HL-60 (cell line): Measurements from ENCODE around the gene ZDHHC16.

ENCODE experiments used
- CTCF ChIP-seq: IDR thresholded peaks from one replicate; pipeline ENCODE4 v1.5.1; 2011; ENCODE audit warnings: low read length, control low read depth, inconsistent platforms; ENCODE audit not compliant: insufficient read depth
- GABPA ChIP-seq: IDR thresholded peaks from 2 replicates; pipeline ENCODE4 v1.6.1; 2012; ENCODE audit warnings: low read depth
- POLR2AphosphoS5 ChIP-seq: IDR thresholded peaks from 2 replicates; pipeline ENCODE4 v1.6.1; 2012; ENCODE audit warnings: low read depth
- REST ChIP-seq: IDR thresholded peaks from 2 replicates; pipeline ENCODE4 v1.6.1; 2012; ENCODE audit warnings: low read depth; ENCODE audit not compliant: insufficient replicate concordance
- SPI1 ChIP-seq: IDR thresholded peaks from 2 replicates; pipeline ENCODE4 v1.6.1; 2012; ENCODE audit warnings: low read depth, mild to moderate bottlenecking, borderline replicate concordance

- TF ChIP-seq CTCF (no peak), SPI1 (no peak), GABPA (no peak), REST (no peak), POLR2AphosphoS5 (no peak)
Measured at GRCh38 chr10:97456034-97456685, 10.2 kb downstream of the ZDHHC16 start.
